ENCODE data around the gene SYNGR1.
"Not testable (repeated sequence)": the region's sequence is repeated elsewhere in the genome, so short reads cannot be mapped to it uniquely, and the experiment has no call there.

Gene SYNGR1

DNA sequence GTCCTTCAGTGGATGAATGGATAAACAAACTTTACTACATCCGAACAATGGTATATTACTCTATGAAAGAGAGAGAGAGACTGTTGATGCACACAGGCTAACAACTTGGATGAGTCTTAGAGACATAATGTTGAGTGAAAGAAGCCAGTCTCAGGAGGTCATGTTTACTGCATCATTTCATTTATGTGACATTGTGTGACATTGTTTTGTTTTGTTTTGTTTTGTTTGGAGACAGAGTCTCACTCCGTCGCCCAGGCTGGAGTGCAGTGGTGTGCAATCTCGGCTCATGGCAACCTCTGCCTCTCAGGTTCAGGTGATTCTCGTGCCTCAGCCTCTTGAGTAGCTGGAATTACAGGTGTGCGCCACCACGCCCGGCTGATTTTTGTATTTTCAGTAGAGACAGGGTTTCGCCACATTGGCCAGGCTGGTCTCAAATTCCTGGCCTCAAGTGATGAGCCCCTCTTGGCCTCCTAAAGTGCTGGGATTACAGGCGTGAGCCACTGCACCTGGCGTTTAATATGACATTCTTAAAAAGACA is 62.1 kb downstream of the SYNGR1 start:
- DNase-seq = not testable (repeated sequence)

DNA sequence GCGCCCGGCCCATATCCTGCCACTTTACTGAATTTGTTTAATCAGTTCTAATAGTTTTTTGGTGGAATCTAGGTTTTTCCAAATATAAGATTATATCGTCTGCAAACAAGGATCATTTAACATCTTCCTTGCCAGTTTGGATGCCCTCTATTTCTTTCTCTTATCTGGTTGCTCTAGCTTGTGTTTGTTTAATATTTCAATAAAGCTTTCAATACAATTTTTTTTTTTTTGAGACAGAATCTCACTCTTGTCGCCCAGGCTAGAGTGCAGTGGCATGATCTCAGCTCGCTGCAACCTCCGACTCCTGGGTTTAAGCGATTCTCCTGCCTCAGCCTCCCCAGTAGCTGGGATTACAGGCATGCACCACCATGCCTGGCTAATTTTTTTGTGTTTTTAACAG is 63.4 kb downstream of the SYNGR1 start:
- DNase-seq = not testable (repeated sequence)

DNA sequence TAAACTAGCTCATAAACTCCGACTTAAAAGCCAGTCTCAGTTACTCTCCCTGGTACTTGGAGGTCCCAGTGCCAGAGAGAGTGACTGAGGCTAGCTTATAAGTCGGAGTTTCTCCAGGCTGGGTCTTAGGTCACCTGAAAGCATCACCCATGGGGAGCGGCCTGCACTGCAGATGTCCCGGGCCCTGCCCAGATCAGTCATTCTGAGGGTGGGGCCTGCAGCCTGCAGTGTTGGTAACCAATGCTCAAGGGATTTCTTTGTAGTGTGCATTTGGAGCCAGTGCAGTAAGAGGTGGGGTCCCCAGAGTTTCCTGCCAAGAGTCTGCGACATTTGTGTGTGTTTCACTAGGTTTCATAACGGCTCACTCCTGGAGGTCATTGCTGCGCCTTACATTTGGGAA is 64.6 kb downstream of the SYNGR1 start:
- DNase-seq = no peak

DNA sequence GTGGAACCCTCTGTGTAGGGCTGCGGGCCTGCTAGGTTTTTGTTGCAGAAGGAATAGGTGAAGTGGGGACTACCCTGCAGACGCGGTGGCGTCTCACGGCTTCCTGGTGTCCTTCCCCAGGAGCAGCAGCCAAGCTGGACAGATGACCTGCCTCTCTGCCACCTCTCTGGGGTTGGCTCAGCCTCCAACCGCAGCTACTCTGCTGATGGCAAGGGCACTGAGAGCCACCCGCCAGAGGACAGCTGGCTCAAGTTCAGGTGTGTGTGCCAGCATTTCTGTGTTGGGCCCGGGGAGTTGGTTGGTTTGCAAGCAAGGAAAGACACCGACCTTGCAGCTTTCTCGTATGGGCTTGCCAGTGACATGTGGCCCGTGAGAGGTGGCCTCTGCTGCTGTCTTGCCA is 65.1 kb downstream of the SYNGR1 start:
- DNase-seq = no peak

DNA sequence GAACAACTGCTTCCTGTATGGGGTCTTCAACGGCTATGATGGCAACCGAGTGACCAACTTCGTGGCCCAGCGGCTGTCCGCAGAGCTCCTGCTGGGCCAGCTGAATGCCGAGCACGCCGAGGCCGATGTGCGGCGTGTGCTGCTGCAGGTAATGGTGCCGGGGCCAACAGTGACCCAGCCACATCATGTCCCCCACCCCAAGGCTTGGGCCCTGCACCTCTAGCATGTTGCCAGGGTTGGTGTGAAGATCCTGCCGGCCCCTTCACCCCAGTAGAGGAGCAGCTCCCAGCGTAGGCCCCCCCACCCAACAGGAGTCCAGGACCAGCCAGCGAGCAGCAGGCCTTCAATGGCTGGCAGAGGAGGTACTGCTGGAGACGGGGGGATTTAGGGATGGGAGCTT is 65.7 kb downstream of the SYNGR1 start:
- no peak for DNase-seq

DNA sequence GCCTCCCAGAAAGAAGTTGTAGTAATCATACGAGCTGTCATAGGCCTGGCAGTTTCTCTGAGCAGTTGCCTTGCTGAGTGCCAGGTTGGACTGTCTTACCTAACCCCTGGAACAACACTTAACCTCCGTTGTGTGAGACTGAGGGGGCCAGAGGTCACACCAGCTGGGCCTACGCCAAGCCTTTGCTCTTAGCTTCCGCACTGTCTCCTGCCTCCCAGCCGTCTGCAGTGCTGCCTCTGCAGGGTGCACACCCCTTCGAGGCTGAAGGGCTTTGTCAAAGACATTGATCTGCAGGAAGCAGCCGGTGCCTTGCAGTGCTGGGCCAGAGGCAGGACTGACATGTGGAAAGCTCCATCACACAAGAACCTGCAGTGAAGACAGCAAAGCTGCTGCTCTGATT is 66.5 kb downstream of the SYNGR1 start:
- no peak for DNase-seq

DNA sequence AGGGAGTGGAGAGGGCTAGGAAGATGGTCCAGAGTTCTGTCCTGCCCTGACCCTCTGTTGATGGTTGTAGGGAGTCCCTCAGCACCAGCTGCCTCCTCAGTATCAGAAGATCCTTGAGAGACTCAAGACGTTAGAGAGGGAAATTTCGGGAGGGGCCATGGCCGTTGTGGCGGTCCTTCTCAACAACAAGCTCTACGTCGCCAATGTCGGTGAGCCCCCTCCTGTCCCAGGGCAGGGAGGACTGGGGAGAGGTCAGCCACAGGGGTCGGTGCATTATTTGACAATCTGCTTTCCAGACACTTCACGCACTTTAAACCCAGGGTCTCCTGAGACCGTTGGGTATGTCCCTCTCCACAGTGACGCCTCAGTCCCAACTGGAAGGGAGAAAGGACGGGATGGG is 67.8 kb downstream of the SYNGR1 start:
- no peak for DNase-seq

DNA sequence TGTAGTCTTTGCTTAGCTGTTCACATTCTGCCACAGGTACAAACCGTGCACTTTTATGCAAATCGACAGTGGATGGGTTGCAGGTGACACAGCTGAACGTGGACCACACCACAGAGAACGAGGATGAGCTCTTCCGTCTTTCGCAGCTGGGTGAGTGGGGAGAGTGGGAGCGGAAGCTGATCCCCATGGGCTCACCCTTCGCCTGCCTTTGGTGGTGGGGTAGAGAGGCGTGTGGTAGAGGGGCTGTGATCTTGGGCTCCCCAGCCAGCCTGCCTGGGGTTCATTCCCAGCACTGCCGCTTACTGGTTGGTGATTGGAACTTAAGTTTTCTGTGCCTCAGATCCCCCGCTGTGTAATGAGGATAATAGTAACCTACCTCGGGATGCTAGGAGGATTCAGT is 68.9 kb downstream of the SYNGR1 start:
- DNase-seq = no peak

DNA sequence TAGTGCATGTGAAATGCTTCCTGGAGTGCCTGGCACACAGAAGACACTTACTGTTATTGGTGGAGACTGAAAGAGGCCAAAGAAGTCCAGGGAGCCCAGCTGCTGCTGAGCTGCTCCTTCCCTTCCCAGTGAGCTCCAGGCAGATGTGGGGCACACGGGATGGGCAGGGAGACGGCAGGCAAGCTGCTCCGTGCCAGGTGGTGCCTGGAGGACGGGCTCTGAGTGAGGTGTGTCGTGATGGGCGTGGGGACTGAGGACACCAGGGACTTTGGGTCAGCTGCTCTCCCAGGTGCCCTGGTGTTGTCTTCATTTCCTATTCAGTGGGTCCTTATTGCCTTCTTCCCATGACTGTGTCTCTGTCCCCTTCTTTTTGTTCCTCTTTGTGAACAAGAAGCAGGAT is 69.3 kb downstream of the SYNGR1 start:
- no peak for DNase-seq

DNA sequence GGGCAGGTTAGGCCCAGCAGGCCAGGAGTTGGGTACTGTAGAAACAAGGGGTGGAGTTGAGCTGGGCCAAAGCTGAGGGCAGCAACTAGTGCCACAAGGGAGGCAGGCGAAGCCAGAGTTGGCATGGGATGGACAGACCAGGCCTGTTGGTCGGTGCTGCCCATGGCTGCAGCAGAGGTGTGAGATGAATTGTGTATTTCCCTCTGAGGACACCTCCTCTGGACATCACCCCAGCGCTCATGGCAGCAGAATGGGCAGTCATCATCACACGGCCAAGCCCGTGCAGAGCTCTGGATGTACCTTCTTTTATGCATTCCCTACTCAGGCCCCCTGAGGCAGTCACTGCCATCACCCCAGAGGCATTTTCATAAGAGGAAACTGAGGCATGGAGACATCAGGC is 70.1 kb downstream of the SYNGR1 start:
- DNase-seq = no peak

DNA sequence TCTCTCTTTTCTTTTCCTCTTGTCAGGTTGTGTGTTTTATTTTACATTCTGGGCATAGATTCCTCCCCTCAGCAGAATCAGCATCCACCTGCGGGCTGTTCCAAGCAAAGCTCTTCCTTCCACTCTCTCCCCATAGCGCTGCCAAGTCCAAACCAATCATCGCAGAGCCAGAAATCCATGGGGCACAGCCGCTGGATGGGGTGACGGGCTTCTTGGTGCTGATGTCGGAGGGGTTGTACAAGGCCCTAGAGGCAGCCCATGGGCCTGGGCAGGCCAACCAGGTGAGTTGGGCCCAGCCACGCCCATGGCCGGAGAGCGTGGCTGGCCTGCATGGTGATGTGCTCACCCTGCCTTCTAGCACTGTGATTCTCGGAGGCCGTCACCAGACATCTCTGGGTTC is 71.9 kb downstream of the SYNGR1 start:
- no peak for DNase-seq

DNA sequence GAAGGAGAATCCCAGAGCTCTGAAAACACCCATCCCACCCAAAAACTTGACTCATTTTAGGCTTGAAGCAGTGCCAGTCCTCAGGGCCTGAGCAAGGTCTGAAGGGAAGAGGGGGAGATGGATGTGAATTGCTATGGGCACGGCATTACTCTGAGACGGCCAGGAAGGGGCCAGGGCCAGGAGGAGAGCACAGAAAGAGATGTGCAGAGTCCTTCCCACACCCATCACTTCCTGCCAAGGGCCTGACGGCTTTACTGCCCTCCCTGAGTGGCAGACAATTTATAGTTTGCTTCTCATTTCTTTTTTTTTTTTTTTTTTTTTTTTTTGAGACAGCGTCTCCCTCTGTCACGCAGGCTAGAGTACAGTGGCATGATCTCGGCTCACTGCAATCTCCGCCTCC is 72.3 kb downstream of the SYNGR1 start:
- DNase-seq = no peak

DNA sequence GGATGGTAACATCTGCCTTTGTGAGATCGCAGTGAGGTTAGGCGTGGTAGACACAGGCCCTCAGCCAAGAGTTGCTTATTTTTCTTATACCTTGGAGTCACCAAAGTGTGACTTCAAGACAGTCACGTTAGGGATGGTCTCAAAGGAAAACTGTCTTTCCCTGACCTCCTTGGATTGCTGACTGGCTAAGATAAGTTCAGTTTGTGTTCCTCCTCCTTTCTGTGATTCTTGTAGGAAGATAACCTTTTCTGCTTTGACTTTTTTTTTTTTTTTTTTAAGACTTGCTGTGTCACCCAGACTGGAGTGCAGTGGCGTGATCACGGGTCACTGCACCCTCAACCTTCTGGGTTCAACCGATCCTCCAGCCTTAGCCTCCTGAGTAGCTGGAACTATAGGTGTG is 72.9 kb downstream of the SYNGR1 start:
- DNase-seq = no peak

DNA sequence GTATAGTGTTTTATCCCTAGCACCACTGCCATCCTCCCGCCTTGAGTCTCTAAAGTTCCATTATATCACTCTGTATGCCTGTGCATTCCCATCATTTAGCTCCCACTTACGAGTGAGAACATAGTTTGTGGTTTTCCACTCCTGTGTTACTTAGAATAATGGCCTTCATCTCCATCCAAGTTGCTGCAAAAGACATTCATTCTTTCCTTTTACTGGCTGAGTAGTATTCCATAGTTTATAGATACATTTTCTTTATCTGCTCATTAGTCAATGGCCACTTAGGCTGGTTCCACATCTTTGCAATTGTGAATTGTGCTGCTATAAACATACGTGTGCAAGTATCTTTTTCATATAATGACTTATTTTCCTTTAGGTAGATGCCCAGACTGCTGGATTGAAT is 74.2 kb downstream of the SYNGR1 start:
- no peak for DNase-seq

DNA sequence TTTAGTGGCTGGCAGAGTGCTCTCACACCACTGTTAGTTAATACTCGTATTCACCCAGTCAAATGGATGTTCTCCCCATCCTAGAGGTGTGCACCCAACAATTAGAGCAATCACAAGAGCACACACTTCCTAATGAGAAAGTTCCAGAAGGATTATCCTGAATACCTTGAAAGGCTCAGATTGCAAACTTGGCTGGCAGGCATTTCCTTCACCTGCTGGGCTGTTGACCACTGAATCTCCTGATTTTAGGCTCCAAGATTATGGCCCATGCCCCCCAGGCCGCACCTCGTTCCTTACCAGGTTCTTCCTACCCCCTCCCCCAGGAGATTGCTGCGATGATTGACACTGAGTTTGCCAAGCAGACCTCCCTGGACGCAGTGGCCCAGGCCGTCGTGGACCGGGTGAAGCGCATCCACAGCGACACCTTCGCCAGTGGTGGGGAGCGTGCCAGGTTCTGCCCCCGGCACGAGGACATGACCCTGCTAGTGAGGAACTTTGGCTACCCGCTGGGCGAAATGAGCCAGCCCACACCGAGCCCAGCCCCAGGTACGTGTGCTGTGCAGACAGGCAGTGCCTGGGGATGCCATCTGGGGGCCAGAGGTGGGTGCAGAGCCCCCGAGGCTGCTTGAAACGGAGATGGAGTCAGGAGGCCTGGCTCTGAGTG is 76.7 kb downstream of the SYNGR1 start:
- DNase-seq = no peak

DNA sequence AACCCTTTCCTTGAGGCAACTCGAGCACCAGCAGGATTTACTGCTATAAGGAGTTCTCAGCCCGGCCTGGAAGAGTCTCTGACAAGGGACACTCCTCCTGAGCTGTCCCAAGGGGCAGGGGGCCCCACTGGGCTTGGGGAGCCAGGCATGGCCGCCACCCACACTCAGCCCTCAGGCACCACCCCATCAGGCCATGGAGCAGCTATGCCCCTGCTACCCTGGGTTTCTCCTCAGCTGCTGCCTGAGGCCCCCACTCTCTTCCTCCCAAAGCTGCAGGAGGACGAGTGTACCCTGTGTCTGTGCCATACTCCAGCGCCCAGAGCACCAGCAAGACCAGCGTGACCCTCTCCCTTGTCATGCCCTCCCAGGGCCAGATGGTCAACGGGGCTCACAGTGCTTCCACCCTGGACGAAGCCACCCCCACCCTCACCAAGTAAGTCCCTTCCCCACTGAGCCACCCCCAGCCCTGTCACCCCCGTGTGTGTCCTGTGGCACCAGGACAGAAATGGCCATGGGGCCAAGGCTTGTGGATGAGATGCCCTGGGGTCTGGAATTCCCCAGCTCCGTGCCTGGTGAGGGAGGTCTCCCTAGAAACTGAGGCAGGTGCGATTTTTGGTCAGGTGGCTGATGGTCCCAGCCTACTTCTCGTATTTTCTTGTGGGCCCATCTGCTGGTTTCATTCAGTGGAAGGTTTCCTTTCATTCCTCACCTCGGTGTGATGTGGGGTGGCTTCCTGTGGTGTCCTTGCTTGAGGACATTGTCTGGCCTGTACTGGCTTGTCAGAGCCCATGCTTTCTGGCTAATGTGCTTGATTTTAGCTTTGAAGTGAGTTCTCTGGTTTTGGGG is 78.2 kb downstream of the SYNGR1 start:
- DNase-seq = no peak

DNA sequence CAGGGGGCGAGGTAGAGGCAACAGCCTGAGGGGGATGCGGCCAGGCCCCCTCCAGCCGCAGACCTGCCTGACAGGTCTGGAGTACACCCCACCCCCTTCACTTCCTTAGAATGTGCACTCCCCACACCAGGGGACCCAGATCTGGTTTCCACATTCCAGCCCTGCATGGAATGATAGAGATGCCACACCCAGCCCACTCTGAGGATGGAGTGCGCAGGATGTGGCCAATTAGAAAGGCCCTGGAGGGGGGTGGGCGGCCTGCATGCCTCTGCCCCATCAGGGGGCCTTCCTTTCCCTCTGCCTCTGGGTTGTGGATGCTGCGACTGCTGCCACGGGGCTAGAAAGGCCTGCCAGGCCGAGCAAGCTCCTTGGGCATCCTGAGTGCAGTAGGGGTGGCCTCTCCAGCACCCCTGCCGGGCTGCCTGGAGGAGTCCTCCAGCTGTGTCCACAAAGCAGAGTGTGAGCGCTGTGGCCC is 78.8 kb downstream of the SYNGR1 start:
- no peak for DNase-seq

DNA sequence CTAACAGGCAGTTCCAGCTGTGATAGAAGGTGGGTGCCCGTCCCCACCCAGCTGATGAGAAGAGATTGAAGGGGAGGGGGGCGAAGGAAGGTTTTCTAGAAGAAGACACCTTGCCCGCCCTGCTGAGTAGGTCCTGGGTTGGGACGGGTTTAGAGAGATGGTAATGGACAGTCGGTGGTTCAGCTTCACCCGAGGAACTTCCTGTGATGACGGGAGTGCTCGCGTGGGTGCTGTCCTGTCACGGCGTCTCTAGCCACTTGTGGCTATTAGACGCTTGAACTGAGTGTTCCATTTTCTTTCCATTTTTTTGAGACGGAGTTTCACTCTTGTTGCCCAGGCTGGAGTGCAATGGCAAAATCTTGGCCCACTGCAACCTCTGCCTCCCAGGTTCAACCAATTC is 79.4 kb downstream of the SYNGR1 start:
- no peak for DNase-seq

DNA sequence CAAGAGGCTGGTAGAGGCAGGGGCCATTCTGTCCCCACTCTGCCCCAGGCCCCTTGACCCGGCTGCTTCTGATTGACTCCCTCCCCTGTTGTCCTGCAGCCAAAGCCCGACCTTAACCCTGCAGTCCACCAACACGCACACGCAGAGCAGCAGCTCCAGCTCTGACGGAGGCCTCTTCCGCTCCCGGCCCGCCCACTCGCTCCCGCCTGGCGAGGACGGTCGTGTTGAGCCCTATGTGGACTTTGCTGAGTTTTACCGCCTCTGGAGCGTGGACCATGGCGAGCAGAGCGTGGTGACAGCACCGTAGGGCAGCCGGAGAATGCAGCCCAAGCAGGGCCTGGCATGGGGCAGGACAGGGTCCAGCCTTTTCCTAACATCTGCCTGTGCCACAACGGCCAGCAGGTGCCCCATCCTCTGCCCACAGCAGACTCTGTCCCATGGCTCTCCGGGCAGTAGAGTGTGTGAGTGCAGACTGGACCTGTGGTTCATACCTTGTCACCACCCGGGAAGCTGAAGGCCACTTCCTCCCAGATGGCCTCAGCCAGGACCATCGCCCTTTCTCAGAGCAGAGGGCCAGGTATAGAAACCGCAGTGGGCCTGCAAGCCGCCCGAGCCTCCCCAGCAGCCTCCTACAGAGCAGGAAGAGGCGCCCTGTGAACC is 80.3 kb downstream of the SYNGR1 start:
- no peak for DNase-seq

DNA sequence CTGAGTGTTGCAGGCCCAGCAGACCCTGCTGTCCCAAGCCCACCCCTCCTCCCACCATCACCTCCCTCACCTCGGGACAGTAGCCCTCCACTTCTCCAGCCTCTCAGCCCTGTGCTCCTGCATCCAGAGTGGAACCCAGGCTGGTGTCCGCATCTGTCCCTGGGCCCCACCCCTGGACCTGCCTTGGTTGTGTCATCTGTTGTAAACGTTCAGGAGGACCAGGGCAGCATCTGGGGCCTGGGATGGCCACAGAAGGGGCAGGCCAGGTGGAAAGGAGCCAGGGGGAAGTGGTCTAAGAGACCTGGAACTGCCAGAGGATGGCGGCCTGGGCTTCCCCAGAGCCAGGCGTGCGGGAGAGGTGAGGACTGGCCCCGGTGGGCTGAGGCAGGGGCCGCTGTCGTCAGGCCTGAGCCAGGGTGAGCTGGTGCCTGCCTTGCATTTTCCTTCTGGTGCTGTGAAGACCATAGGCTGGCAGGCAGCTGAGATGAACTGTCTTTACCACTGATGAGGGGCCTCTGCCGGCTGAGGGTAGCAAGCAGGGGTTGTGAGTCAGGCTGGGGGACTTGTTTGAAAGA is 80.9 kb downstream of the SYNGR1 start:
- DNase-seq = no peak

DNA sequence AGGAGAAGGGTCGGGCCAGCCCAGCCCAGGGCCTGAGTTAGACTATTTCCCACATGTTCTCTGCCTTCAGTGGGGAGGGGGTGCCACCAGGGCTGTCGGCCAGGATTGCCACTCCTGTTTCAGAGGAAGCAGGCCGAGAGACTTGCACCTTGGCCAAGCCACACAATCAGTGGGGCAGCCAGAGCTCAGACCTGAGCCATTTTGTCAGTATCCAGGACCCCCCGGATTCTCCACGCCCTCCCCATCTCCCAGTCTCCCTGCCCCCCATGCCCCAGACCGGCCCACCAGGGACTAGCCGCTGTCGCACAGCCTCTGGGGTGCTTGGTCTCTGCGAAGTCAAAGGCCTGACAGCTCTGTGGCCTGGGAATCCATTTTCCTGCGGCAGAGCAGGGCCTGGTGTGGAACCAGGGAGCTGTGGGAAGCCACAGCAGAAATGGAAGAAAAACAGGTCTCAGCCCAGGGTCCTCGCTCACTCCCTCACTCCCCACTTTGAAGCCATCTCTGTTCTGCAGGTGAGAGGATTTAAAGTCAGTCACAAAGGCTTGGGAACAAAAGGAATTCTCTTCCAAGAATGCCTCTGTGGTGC is 81.5 kb downstream of the SYNGR1 start:
- DNase-seq = no peak

DNA sequence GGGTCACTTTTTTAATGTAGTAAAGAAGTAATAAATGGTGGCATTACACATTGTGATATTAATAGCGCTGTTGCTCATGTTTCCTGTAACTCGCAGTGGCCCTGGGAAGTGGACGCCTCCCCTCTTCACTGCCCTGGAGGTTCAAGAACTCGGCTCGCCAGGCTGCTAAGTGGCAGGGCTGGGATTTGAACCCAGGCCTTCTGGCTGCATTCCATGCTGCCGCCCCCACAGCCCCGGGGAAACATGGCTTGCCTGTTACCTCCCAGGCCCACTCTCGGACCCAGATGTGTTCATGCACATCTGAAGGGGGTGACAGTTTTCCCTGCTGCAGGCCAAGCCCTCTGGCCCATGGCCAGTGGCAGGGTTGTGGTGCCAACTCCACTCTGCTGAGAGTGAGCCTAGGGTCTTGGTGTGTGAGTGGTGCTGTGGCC is 82.0 kb downstream of the SYNGR1 start:
- DNase-seq = no peak

DNA sequence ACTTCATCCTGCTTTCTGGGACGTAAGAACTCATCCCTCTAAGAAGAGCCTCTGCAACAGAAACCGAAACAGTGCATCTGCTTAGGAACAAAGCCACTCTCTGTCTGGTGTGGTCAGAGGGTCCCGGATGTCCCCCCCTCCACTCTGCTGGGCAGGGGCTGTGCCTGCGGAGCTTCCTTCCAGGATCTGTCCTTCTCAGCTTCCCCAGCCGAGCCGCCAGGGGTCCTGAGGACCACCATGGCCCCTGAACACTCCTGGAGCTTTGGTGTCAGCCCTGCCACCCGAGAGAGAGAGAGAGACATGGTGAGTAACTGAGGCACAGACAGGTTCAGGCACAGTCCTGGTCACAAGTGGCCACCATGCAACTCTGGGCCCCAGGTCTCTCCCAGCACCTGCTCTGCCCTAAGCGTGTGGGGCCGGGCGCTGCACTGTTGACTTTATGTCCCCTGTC is 82.6 kb downstream of the SYNGR1 start:
- DNase-seq = no peak
